HG02970 (cell line): ENCODE data around the gene NCKAP5.

Experiments
- ATAC-seq: cut with Tn5 transposase; IDR thresholded peaks from one replicate; pipeline ENCODE4 v1.9.1; 2021; ENCODE audit warnings: mild to moderate bottlenecking, moderate library complexity, moderate number of reproducible peaks; ENCODE audit not compliant: unreplicated experiment, low FRiP score

NCKAP5 gene

DNA sequence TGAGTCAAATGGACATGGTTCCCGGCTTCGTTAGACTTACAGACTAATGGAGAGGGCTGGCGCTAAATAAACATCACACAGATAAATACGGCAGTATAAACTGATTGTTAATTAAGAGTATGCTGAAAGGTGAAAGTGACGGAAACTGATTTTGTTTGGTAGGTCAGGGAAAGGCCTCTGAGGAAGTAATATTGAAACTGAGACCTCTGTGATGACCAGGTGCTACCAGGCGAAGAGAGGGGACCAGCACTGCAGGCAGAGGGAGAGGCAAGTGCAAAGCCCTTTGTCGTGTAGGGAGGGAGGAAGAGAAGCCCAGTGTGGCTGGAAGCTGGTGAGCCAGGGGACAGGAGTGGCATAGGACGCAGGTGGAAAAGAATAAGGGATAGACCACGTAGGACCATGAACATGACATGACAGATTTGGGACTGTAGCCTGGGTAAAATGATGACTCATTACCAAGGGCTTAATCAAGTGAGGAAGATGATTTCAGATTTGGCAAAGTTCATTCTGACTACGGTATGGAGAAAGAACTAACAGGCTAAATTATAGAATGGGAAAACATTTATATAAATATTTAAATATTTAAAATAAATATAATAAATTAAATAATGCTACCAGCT is 433.1 kb downstream of the NCKAP5 start:
- ATAC-seq, result no peak

DNA sequence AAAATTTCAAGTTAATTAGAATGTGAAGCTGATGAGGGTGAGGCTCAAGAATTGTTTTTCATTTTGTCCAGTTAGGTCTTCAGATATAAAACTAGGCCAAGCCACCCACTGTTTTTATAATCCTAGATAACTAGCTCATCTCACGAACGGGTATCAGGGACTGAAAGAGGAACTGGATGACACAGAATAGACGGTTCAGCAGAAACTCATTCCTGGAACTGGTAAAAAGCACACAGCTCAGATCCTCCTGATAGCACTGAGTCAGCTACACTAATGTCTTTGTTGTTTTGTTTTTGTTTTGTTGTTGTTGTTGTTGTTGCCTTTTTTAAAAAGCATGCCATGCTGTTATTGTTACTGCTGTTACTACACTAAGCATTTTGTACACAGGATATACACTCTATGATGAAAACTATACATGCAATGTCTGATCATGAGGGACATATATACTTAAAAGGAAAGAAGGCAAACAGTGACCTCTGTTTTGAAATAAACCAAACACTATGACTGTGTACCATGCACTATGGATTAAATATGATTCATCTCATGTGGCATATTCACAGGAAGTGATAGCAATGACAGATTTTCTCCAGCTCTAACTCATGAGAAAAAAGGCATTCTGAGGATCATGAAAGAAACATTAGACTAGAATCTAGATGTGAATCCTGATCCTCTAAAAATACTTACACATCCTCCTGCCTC is 437.6 kb downstream of the NCKAP5 start:
- ATAC-seq, result no peak

GRCh38 chr2:133124446-133124845 is 443.8 kb downstream of the NCKAP5 start:
- no peak for ATAC-seq

GRCh38 chr2:133123904-133124303 is 444.4 kb downstream of the NCKAP5 start:
- ATAC-seq, result no peak

GRCh38 chr2:133123393-133123792 is 444.9 kb downstream of the NCKAP5 start:
- no peak for ATAC-seq

GRCh38 chr2:133122529-133122928 is 445.7 kb downstream of the NCKAP5 start:
- ATAC-seq, result no peak

GRCh38 chr2:133120310-133120709 is 448.0 kb downstream of the NCKAP5 start:
- ATAC-seq, result no peak

GRCh38 chr2:133110201-133110600 is 458.1 kb downstream of the NCKAP5 start:
- no peak for ATAC-seq

- no peak for ATAC-seq
Measured at GRCh38 chr2:133109772-133110171, 458.5 kb downstream of the NCKAP5 start.

DNA sequence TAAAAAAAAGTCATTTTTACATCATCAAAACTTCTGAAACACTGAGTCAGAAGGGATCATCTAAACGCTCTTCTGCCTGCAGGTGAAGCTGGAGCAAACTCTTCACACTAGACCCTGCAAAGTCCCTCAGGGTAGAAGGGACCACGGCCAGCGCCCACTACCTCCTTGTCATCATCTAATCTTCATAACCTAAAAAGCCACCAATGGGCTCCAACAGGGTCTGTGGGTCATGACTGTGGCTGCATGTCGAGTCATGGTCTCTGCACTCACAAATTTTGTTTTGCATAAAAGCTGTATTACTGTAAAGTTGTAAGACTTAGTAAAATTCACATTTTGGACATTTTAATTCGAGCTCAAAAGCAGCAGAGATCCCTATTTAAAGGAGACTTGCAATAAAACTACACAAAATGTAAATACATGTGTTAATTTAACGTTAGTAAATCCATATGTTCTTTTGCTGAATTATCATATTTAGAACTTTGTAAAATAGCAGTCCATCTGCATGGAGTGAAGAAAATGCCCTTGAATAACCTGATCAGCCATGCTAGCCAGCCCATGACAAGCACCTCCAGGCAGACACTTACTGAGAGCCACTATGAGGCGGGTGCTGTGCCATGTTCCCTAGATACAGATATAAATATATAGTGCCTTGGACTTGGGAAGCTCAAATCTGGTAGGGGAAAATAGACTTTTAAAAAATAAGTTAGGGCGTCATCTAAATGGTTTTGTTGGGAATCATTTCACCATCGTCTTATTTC is 461.0 kb downstream of the NCKAP5 start:
- no peak for ATAC-seq

GRCh38 chr2:133104871-133105270 is 463.4 kb downstream of the NCKAP5 start:
- ATAC-seq, result no peak

GRCh38 chr2:133098787-133099186 is 469.5 kb downstream of the NCKAP5 start:
- no peak for ATAC-seq

GRCh38 chr2:133097666-133098065 is 470.6 kb downstream of the NCKAP5 start:
- ATAC-seq, result no peak

DNA sequence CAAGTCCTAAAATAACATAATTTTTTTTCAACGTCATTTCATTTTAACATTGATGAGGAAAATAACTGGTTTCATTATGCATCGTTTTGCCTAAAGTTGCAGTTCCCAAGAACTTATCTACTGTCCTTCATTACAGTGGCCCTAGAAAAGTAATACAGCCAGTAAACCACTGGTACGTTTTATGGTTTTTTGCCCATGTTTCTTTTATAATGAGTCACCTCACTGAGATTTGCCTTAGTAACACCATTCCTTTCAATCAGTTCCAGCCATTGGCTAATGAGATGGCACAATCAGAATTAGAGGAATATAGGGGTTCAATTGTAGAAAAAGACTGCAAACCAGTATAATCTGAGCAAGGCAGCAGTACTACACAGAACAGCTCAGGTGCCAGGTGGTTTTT is 475.7 kb downstream of the NCKAP5 start:
- ATAC-seq, result no peak

GRCh38 chr2:133090358-133090757 is 477.9 kb downstream of the NCKAP5 start:
- ATAC-seq, result no peak

DNA sequence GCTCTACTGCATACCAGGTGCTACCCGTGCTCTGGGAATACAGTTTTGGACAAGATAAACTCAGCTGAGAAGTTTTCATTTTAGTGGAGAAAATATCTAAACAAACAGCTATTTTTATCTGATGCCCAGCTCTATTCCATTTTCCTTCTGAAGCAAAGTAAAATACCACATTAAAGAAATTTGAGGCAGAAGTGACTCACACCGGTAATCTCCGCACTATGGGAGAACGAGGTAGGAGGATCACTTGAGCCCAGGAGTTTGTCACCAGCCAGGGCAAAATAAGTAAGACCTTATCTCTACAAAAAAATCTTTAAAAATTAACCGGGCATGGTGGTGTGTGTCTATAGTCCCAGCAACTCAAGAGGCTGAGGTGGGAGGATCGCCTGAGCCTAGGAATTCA is 482.1 kb downstream of the NCKAP5 start:
- no peak for ATAC-seq

DNA sequence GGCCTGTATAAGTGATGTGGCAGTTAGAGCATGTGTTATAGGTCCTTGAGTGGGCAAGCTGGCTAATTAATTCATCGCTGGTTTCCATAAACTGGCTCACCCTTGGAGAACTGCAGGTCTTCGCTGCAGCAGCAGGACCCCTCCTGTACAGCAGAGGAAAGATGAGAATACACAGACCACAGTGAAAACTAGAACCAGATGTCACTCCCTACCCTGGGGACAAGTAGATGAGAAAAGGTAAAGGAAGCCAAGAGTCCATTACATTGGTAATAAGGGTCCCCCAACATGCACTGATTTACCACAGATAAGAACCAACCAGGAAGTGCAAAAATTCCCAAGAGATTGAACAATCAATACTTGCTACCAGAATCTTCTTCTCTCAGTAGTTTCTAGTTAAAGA is 482.6 kb downstream of the NCKAP5 start:
- ATAC-seq, result no peak

DNA sequence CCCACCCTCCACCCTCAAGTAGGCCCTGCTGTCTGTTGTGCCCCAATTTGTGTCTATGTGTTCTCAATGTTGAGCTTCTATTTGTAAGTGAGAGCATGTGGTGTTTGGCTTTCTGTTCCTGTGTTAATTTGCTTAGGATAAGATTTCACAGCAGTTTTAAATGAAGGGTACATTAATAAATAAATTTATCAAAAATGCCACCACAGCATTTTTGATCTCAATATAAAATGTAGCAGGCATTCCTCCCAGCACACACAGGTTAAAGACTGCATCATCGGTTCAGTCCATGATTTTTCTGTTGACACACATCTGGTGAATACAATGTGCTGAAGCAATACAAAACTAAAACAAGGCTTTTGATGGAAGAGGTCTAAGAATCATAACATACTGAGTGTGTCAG is 486.2 kb downstream of the NCKAP5 start:
- no peak for ATAC-seq

DNA sequence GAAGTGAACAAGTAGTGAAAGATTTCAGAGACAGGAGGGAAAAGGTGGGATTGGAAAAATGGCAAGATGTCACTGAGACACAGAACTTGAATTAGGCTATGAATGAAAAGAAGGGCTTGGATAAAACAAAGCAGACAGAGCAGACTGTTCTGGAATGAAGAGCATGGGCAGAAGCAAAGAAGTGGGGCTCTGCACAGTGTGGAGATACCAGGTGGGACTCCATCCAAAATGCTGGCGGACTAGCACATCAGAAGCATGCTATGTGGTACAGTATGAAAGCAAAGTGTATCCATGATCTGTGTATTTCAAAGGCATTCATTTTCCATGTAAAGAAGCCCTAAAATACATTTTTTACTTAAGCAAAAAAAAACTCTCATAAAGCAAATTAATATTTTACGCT is 487.4 kb downstream of the NCKAP5 start:
- ATAC-seq, result no peak

DNA sequence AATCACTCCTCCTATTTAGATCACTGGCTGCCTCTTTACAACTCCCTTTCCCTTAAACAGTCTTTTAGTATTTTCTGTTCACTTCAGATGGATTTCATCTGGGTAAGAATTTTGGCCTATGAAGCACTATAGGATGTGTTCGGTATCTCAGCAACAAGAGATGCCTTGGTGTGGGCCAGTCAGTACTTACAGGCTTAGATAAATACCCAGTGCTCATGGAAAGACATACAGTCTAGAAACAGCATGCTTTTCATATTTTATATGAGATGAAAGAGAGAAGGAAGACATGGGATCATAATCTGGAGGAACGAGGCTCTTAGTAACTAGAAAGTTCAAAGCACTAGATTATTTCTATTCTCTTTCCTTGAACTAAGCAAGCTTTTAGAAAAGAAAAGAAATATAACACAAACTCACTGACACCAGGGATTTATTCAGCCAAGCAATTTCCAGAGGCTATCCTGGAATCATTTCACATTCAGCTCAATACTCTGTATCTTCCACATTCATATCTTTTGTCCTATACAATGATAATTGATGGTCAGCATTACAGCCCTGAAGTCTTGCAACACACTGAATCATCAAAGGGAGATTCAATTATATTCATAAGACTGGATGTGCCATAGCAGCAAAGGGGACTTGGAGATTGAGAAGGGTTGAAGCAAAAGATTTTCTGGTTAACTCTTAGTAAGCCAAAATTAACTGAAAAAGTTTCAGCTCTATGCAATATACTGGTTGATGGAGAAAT is 489.4 kb downstream of the NCKAP5 start:
- ATAC-seq, result no peak

DNA sequence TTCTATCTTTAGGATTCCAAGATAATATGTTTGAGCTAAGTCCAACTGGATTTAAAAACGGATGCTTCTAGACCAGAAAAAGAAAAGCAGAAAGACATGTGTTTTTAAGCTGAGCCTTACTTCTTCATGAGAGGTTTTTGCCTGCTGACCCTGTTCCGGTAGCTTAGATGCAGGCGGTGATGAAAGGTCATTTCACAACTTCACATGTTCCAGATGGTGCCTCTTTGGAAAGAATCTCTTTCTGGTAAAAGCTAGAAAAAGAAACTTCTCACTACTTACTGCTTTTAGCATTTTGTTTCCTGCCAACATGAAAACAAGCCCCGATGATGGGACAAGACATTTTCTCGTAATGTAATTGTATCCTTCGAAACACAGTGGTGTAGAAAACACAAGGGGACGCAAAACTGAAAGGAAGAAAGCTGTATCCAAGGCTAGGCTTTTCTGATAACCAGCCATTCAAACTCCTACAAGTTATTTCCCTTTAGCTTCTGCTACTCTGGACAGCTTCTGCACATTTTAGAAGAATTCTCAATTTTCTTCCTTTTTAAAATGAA is 490.9 kb downstream of the NCKAP5 start:
- ATAC-seq, result no peak
